Karpas-422 (cell line): ENCODE measurements around the gene SIPA1L3. TPM values are rescaled to one million over a fixed set of nuclear protein-coding genes. Genes with fewer than 3 reads are reported as not detected.

Experiments used
- DNase-seq: peaks from one replicate; pipeline ENCODE4 v3.0.0-alpha.2; 2015
- H2AFZ ChIP-seq: fragments of 200-600 bp; sonication (generic); 2 replicates; pipeline ENCODE4 v1.6.1; 2014; ENCODE audit warnings: antibody characterized with exemption, low read length, mixed read lengths
- H3K27ac ChIP-seq: fragments of 200-600 bp; sonication (generic); 2 replicates; pipeline ENCODE4 v1.5.1; 2014; ENCODE audit warnings: mild to moderate bottlenecking, low read length, moderate library complexity
- H3K27me3 ChIP-seq: fragments of 200-600 bp; sonication (generic); 2 replicates; pipeline ENCODE4 v1.6.1; 2014; ENCODE audit warnings: low read length, mixed read lengths
- H3K36me3 ChIP-seq: fragments of 200-600 bp; sonication (generic); 2 replicates; pipeline ENCODE4 v1.6.1; 2014; ENCODE audit warnings: low read length, mixed read lengths; ENCODE audit not compliant: insufficient read depth
- H3K4me1 ChIP-seq: fragments of 200-600 bp; sonication (generic); 2 replicates; pipeline ENCODE4 v1.6.1; 2014; ENCODE audit warnings: mild to moderate bottlenecking, low read length, mixed read lengths
- H3K4me2 ChIP-seq: fragments of 200-600 bp; sonication (generic); 2 replicates; pipeline ENCODE4 v1.6.1; 2014; ENCODE audit warnings: low read length, low read depth, mild to moderate bottlenecking; ENCODE audit not compliant: poor library complexity, severe bottlenecking
- H3K4me3 ChIP-seq: fragments of 200-600 bp; sonication (generic); 2 replicates; pipeline ENCODE4 v1.5.1; 2014; ENCODE audit warnings: mild to moderate bottlenecking, antibody characterized with exemption, low read length, mixed read lengths
- H3K79me2 ChIP-seq: fragments of 200-600 bp; sonication (generic); 2 replicates; pipeline ENCODE4 v1.6.1; 2014; ENCODE audit warnings: mild to moderate bottlenecking, low read length, mixed read lengths
- H3K9ac ChIP-seq: fragments of 200-600 bp; sonication (generic); 2 replicates; pipeline ENCODE4 v1.6.0; 2014; ENCODE audit warnings: low read length
- H3K9me2 ChIP-seq: fragments of 200-600 bp; sonication (generic), shearing (Covaris generic); replicated peaks from 2 replicates; pipeline ENCODE4 v1.6.0; 2014; ENCODE audit warnings: mild to moderate bottlenecking, low read length, moderate library complexity; ENCODE audit not compliant: insufficient read depth
- H3K9me3 ChIP-seq: fragments of 300-700, 200-600 bp; sonication (generic); 2 replicates; pipeline ENCODE4 v1.6.1; 2014; ENCODE audit warnings: low read length, mixed read lengths
- H4K20me1 ChIP-seq: fragments of 200-600 bp; sonication (generic); 2 replicates; pipeline ENCODE4 v1.6.1; 2014; ENCODE audit warnings: mild to moderate bottlenecking, antibody characterized with exemption, low read length, low read depth; ENCODE audit not compliant: insufficient read depth
- total RNA-seq: library from RNA; depleted of rRNA; stranded (reverse); fragments of >200 nt; shearing (Covaris generic); gene quantifications from 2 replicates; pipeline ENCODE4 v1.2.3, GENCODE V29; 2014; ENCODE audit warnings: low replicate concordance

SIPA1L3 gene
- total RNA-seq, 1 experiment from 2014 or later = 88.1 TPM

DNA sequence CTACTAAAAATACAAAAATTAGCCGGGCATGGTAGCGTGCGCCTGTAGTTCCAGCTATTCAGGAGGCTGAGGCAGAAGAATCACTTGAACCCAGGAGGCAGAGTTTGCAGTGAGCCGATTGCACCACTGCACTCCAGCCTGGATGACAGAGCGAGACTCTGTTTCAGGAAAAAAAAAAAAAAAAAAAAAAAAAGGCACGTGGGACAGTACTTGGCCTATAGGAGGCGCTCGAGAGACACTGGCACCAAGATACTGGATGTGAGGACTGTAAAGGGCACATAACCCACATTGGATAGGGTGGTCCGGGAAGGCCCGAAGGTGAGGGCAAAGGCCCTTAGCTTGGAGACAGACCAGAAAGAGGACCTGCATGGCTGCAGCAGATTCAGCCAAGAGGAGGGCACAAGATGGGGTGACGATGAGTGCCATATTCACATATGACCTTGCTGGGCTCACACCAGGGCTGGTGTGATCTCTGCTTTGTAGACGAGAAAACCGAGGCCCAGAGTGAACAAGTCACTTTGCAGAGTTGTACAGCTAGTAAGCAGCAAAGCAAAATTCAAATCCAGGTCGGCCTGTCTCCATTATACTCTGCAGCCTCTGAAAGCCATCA is 227.6 kb downstream of the SIPA1L3 start:
- Histone ChIP-seq H3K27me3 (no peaks in the 10 kb centered on the region), H3K36me3 (peaks cover 7% of the 10 kb centered on the region), H3K9ac (no peak overlapping the region), H3K27ac (no peak overlapping the region), H3K79me2 (peaks cover 10% of the 10 kb centered on the region; the same call in 1 of the 2 replicates), H3K4me2 (no peak overlapping the region), H4K20me1 (0 out of 2 replicates have a peak, but pooled peaks cover 3% of the 10 kb centered on the region), H3K4me1 (no peaks in the 10 kb centered on the region), H2AFZ (no peak overlapping the region), H3K9me3 (no peaks in the 10 kb centered on the region), H3K4me3 (no peak overlapping the region), H3K9me2 (no peaks in the 10 kb centered on the region)
- DNase-seq = peak; percentile 87

DNA sequence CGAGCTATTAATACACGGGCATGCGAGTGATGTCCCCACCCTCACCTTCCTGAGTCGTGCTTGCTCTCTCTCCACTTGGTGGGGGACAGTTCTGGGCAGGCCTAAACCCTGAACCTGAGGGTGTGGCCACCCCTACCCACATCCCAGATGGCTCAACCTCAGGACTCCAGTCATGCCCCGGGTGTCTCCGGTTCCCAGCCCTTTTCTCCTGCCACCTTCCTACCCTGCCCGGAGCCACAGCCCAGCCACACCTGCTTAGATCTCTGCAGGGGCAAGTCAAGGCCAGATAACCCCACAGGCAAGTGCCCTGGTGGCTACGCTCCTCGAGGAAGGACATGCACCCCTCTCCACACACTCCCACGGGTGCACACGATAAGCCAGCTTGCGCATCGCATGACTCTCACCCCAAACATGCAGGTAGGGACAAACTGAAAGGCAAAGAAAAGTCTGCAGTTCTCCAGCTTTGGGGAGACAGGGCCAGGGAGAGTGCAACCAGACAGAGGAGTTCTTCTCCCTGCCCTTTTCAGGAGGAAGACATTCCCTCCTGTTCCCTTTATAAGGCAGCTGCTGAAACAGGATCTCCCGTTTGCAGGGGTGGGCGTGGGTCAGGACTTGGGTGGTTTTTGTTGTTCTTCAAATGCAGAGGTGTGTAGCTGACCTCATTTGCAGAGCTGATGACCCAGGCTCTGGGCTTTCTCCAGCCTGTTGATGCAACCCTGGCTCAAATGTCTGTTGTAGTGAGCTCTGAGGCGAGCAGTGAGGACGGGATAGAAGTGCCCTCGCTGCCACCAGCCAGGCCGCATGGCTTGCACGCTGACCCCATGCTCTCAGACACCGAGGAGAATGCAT is 228.4 kb downstream of the SIPA1L3 start:
- H3K36me3 ChIP-seq = peaks cover 7% of the 10 kb centered on the region
- no peaks in the 10 kb centered on the region for H3K4me1 ChIP-seq
- H3K79me2 ChIP-seq = peaks cover 10% of the 10 kb centered on the region; the same call in 1 of the 2 replicates
- no peaks in the 10 kb centered on the region for H3K9me2 ChIP-seq
- DNase-seq = no peak
- H2AFZ ChIP-seq = no peak overlapping the region
- 0 out of 2 replicates have a peak, but pooled peaks cover 3% of the 10 kb centered on the region for H4K20me1 ChIP-seq
- no peaks in the 10 kb centered on the region for H3K9me3 ChIP-seq
- H3K27ac ChIP-seq = no peak overlapping the region
- no peak overlapping the region for H3K4me2 ChIP-seq
- H3K9ac ChIP-seq = no peak overlapping the region
- no peaks in the 10 kb centered on the region for H3K27me3 ChIP-seq
- no peak overlapping the region for H3K4me3 ChIP-seq

DNA sequence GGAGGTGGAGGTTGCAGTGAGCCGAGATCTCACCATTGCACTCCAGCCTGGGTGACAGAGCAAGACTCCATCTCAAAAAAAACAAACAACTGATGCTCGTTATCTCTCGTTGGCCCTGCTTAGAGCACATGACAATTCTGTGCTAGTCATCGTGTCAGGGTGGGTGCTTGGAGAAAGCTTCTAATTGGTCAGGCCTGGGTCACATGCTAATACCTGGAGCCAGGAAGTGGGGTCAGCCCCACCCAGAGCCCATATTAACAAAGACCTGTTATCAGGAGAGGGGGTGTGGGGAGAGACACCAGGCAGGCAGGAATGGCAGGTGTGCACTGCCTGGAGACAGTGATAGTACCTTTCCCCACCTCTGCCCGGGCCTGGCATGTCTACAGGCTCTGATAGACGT is 232.1 kb downstream of the SIPA1L3 start:
- Histone ChIP-seq H3K4me3 (no peak overlapping the region), H3K4me1 (no peaks in the 10 kb centered on the region), H3K27me3 (no peaks in the 10 kb centered on the region), H4K20me1 (no peaks in the 10 kb centered on the region), H3K9me2 (no peaks in the 10 kb centered on the region), H3K9ac (no peak overlapping the region), H3K4me2 (no peak overlapping the region), H3K9me3 (no peaks in the 10 kb centered on the region), H2AFZ (no peak overlapping the region), H3K79me2 (peaks cover 12% of the 10 kb centered on the region; the same call in 1 of the 2 replicates), H3K36me3 (peaks cover 7% of the 10 kb centered on the region; the same call in 1 of the 2 replicates), H3K27ac (no peak overlapping the region)
- DNase-seq = no peak

DNA sequence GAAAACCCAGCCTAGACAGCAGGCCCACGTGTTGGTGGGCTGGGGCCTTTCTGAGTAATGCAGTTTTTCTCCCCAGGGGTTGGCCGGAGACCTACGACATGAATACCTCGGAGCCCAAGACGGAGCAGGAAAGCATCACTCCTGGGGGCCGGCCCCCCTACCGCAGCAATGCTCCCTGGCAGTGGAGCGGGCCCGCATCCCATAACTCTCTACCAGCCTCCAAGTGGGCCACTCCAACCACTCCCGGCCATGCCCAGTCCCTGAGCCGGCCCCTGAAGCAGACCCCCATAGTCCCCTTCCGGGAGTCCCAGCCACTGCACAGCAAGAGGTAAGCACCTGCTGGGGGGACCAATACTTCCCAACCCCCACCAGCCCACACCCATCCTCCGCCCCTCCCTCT is 234.1 kb downstream of the SIPA1L3 start:
- no peaks in the 10 kb centered on the region for H3K27me3 ChIP-seq
- H3K4me1 ChIP-seq = no peaks in the 10 kb centered on the region
- no peaks in the 10 kb centered on the region for H4K20me1 ChIP-seq
- H3K4me3 ChIP-seq = no peak overlapping the region
- H3K9me2 ChIP-seq = no peaks in the 10 kb centered on the region
- 0 out of 2 replicates have a peak, but pooled peaks cover 2% of the 10 kb centered on the region for H3K79me2 ChIP-seq
- no peak overlapping the region for H2AFZ ChIP-seq
- no peak overlapping the region for H3K4me2 ChIP-seq
- H3K9me3 ChIP-seq = no peaks in the 10 kb centered on the region
- DNase-seq = no peak
- peaks cover 14% of the 10 kb centered on the region; the same call in 1 of the 2 replicates for H3K36me3 ChIP-seq
- no peak overlapping the region for H3K9ac ChIP-seq
- H3K27ac ChIP-seq = no peak overlapping the region

DNA sequence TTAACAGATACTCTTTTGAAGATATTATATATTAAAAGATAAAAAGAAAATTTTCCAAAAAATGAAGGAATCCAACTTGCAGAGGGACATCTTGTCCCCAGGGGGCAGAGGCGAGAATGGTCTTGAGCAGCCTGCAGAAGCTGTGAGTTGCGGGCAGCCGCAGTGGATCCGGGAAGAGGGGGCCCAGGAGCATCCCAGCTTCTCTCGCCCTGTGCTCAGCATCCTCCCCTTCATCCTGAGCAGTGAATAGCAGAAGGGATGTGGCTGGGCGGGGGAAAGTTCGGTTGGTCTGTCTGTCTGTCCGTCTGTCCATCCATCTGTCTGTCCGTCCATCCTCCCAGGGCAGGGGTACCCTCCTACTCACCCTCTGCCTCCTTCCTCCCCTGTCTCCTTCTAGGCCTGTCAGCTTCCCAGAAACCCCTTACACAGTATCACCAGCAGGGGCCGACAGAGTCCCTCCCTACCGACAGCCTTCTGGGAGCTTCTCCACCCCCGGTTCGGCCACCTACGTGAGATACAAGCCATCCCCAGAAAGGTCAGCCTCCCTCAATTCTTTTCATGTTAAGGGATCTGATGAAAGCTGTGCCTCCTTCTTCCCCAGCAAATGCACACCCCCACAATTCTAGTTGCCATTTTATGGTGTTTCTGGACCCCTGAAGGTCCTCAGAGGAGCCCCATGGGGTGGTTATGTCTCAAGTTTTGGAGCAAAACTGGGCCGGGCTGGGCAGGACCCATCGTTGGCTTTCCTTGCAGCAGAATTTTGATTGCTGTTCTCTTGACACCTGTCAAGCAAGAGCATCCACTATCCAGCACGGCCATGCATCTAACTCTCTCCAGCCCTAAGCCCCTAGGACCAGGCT is 235.4 kb downstream of the SIPA1L3 start:
- peak; percentile 78 for DNase-seq
- Histone ChIP-seq H4K20me1 (no peaks in the 10 kb centered on the region), H3K9ac (no peak overlapping the region), H3K9me2 (no peaks in the 10 kb centered on the region), H3K27me3 (no peaks in the 10 kb centered on the region), H3K36me3 (peaks cover 18% of the 10 kb centered on the region), H3K9me3 (no peaks in the 10 kb centered on the region), H3K4me2 (no peak overlapping the region), H3K4me3 (no peak overlapping the region), H3K27ac (no peak overlapping the region), H3K4me1 (no peaks in the 10 kb centered on the region), H2AFZ (no peak overlapping the region), H3K79me2 (peaks cover 6% of the 10 kb centered on the region; the same call in 1 of the 2 replicates)

DNA sequence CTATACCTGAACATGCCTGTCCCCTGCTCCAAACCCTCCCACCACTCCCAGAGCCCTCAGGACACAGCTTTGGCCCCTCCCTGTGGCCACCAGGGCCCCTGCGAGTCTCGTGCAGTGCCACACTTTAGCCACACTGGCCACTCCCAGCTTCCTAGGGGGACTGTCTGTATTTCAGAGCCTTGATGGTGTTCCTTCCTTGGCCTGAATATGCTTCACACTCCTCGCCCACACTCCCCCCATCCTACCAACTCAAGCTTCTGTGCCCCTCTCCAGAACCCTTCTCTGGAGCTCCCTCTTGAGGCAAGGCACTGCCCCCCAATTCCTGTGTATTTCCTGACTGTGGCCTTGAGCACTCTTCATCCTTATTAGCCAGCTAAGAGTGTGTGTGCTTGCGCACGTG is 236.8 kb downstream of the SIPA1L3 start:
- Histone ChIP-seq H3K4me1 (no peaks in the 10 kb centered on the region), H3K9ac (no peak overlapping the region), H2AFZ (no peak overlapping the region), H3K79me2 (peaks cover 9% of the 10 kb centered on the region; the same call in 1 of the 2 replicates), H3K36me3 (peaks cover 23% of the 10 kb centered on the region), H3K27ac (no peak overlapping the region), H4K20me1 (no peaks in the 10 kb centered on the region), H3K9me2 (no peaks in the 10 kb centered on the region), H3K4me2 (no peak overlapping the region), H3K9me3 (no peaks in the 10 kb centered on the region), H3K27me3 (no peaks in the 10 kb centered on the region), H3K4me3 (no peak overlapping the region)
- no peak for DNase-seq

DNA sequence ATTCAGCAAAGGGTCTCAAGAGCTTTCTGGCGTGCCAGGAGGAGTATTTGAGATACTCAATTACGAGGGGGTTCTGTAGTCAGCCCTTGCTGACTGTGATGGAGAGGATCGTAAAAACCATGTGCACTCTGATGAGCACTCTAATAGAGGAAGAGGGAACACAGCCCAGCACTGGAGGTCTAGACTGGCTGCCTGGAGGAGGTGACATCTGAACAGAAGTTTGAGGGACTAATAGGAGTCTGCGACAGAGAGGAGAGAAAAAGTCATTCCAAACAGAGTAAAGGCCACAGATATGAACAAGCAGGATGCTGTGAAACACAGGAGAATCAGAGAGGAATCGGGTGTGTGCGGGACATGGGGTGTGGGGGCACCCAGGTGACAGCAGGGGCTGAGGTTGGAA is 237.7 kb downstream of the SIPA1L3 start:
- Histone ChIP-seq H4K20me1 (no peaks in the 10 kb centered on the region), H2AFZ (no peak overlapping the region), H3K4me1 (no peaks in the 10 kb centered on the region), H3K27me3 (no peaks in the 10 kb centered on the region), H3K9ac (no peak overlapping the region), H3K9me3 (no peaks in the 10 kb centered on the region), H3K36me3 (peaks cover 27% of the 10 kb centered on the region), H3K9me2 (no peaks in the 10 kb centered on the region), H3K27ac (no peak overlapping the region), H3K79me2 (peaks cover 9% of the 10 kb centered on the region; the same call in 1 of the 2 replicates), H3K4me2 (no peak overlapping the region), H3K4me3 (no peak overlapping the region)
- no peak for DNase-seq
